PC-3 (cell line): ENCODE data around the gene AQP2. TPM values are rescaled to one million over a fixed set of nuclear protein-coding genes. Genes with fewer than 3 reads are reported as not detected.

Experiments used
- ATAC-seq: fragments of 200-7000 bp; cut with Tn5 transposase; 2 replicates; pipeline ENCODE4 v1.9.1; 2020; ENCODE audit warnings: mild to moderate bottlenecking, moderate library complexity
- BruUV-seq: library from RNA; stranded (reverse); fragments of 400-500 nt; replicated peaks from 2 replicates; lab custom pipeline; 2021; lab: Mats Ljungman, UMichigan
- CTCF ChIA-PET: fragments of 300-600 bp; sonication (Branson Sonifier 250); formaldehyde crosslinking; loops from one replicate; lab custom pipeline; 2022; ENCODE audit warnings: antibody characterized with exemption; lab: Charles Lee
- POLR2A ChIA-PET: fragments of 300-600 bp; sonication (Branson Sonifier 250); formaldehyde crosslinking; loops from one replicate; lab custom pipeline; 2022; ENCODE audit warnings: antibody characterized with exemption; ENCODE audit not compliant: unreplicated experiment; lab: Charles Lee
- DNase-seq: peaks from one replicate; pipeline ENCODE4 v3.0.0-alpha.2; 2015
- H2AFZ ChIP-seq: fragments of 300-600 bp; sonication (generic); 2 replicates; pipeline ENCODE4 v1.6.0; 2016; ENCODE audit warnings: antibody characterized with exemption, low read length
- H3F3A ChIP-seq: fragments of 300-600 bp; sonication (generic); one replicate; pipeline ENCODE4 v1.6.0; 2017; ENCODE audit warnings: antibody characterized with exemption, low read length, control low read depth, mild to moderate bottlenecking; ENCODE audit not compliant: unreplicated experiment
- H3K27ac ChIP-seq: fragments of 300-600 bp; sonication (generic); 2 replicates; pipeline ENCODE4 v1.5.1; 2016; ENCODE audit warnings: mild to moderate bottlenecking, low read length
- H3K27me3 ChIP-seq: fragments of 300-600 bp; sonication (generic); 2 replicates; pipeline ENCODE4 v1.6.1; 2016; ENCODE audit warnings: low read length, mixed read lengths
- H3K36me3 ChIP-seq: fragments of 300-600 bp; sonication (generic); 2 replicates; pipeline ENCODE4 v1.6.1; 2016; ENCODE audit warnings: low read depth, mixed run types, low read length, mixed read lengths
- H3K4me1 ChIP-seq: fragments of 300-600 bp; sonication (generic); 2 replicates; pipeline ENCODE4 v1.5.1; 2016; ENCODE audit warnings: low read length; ENCODE audit not compliant: insufficient read depth
- H3K4me2 ChIP-seq: fragments of 300-600 bp; sonication (generic); 2 replicates; pipeline ENCODE4 v1.6.0; 2016; ENCODE audit warnings: low read length
- H3K4me3 ChIP-seq: fragments of 300-600 bp; sonication (generic); 2 replicates; pipeline ENCODE4 v1.5.1; 2016; ENCODE audit warnings: mild to moderate bottlenecking, low read length, mixed read lengths
- H3K79me2 ChIP-seq: fragments of 300-600 bp; sonication (generic); 2 replicates; pipeline ENCODE4 v1.6.1; 2017; ENCODE audit warnings: low read length, mixed read lengths
- H3K9ac ChIP-seq: fragments of 300-600 bp; sonication (generic); 2 replicates; pipeline ENCODE4 v1.6.0; 2016; ENCODE audit warnings: mild to moderate bottlenecking, low read length
- H3K9me2 ChIP-seq: fragments of 300-600 bp; sonication (generic); replicated peaks from 2 replicates; pipeline ENCODE4 v1.6.1; 2016; ENCODE audit warnings: mixed run types, low read length, mixed read lengths
- H3K9me3 ChIP-seq: fragments of 300-600 bp; sonication (generic); 2 replicates; pipeline ENCODE4 v1.6.1; 2016; ENCODE audit warnings: low read length, mixed read lengths
- H4K20me1 ChIP-seq: fragments of 300-600 bp; sonication (generic); 2 replicates; pipeline ENCODE4 v1.6.1; 2016; ENCODE audit warnings: low read length, mixed read lengths
- EZH2 ChIP-seq: fragments of 300-600 bp; sonication (generic); IDR thresholded peaks from one replicate; pipeline ENCODE4 v1.6.1; 2017; ENCODE audit warnings: antibody characterized with exemption, mild to moderate bottlenecking, low read length; ENCODE audit not compliant: unreplicated experiment
- EZH2phosphoT487 ChIP-seq: fragments of 300-600 bp; sonication (generic); IDR thresholded peaks from 2 replicates; pipeline ENCODE4 v1.6.1; 2018; ENCODE audit warnings: mild to moderate bottlenecking, antibody characterized with exemption, low read length, borderline replicate concordance
- intact Hi-C: fragments of 100-400 bp; cut with micrococcal nuclease; formaldehyde crosslinking; loops from 2 replicates; pipeline ENCODE4 v1.9.0; 2023
- total RNA-seq: library from RNA; depleted of rRNA; stranded (reverse); fragments of >200 nt; gene quantifications from 2 replicates; pipeline ENCODE4 v1.2.3, GENCODE V29; 2014
- TF ChIP-seq, protein P1 (sequence below): fragments of 300-600 bp; sonication (generic); conservative IDR thresholded peaks from 2 replicates; pipeline ENCODE4 v1.5.1; 2017; ENCODE audit warnings: antibody characterized with exemption, low read depth, mild to moderate bottlenecking, low read length

Gene AQP2
- total RNA-seq, 1 experiment from 2014 or later: not detected

DNA sequence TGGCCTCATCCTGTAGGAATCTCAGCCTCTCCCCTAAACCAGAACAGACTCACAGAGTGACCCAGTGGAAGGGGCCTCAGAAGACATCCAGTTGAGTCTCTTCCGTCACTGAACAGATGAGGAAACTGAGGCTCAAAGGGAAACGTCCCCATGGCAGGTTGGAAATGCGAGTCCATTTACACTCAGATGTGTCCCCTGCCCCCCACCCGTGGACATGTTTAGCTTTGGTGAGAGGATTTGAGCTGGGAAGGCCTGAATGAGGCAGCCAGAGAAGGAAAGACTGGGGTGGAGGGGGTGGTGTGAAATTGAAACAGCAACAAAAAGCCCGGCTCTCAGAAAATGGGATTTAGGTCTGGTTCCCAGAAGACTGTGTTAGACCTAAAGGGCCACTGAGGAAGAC, 48.6 kb upstream of the AQP2 start:
- Histone ChIP-seq H3K36me3 (no peaks in the 10 kb centered on the region), H3K27me3 (no peaks in the 10 kb centered on the region), H3K9me2 (no peaks in the 10 kb centered on the region), H3K79me2 (no peaks in the 10 kb centered on the region), H2AFZ (no peak overlapping the region), H3K4me2 (no peak overlapping the region), H3F3A (no peaks in the 10 kb centered on the region), H3K4me1 (no peaks in the 10 kb centered on the region), H3K9me3 (no peaks in the 10 kb centered on the region), H3K4me3 (no peak overlapping the region), H4K20me1 (no peaks in the 10 kb centered on the region), H3K27ac (no peak overlapping the region), H3K9ac (no peak overlapping the region)
- CTCF ChIA-PET: no interaction called here
- no TSS peak for BruUV-seq
- DNase-seq (no peak), ATAC-seq (no peak)
- TF ChIP-seq EZH2phosphoT487: no peak
- TF ChIP-seq, protein P1, sequence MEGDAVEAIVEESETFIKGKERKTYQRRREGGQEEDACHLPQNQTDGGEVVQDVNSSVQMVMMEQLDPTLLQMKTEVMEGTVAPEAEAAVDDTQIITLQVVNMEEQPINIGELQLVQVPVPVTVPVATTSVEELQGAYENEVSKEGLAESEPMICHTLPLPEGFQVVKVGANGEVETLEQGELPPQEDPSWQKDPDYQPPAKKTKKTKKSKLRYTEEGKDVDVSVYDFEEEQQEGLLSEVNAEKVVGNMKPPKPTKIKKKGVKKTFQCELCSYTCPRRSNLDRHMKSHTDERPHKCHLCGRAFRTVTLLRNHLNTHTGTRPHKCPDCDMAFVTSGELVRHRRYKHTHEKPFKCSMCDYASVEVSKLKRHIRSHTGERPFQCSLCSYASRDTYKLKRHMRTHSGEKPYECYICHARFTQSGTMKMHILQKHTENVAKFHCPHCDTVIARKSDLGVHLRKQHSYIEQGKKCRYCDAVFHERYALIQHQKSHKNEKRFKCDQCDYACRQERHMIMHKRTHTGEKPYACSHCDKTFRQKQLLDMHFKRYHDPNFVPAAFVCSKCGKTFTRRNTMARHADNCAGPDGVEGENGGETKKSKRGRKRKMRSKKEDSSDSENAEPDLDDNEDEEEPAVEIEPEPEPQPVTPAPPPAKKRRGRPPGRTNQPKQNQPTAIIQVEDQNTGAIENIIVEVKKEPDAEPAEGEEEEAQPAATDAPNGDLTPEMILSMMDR: no peak
- no peak for TF ChIP-seq EZH2
- POLR2A ChIA-PET: no interaction called here
- intact Hi-C loops: no loop called here

DNA sequence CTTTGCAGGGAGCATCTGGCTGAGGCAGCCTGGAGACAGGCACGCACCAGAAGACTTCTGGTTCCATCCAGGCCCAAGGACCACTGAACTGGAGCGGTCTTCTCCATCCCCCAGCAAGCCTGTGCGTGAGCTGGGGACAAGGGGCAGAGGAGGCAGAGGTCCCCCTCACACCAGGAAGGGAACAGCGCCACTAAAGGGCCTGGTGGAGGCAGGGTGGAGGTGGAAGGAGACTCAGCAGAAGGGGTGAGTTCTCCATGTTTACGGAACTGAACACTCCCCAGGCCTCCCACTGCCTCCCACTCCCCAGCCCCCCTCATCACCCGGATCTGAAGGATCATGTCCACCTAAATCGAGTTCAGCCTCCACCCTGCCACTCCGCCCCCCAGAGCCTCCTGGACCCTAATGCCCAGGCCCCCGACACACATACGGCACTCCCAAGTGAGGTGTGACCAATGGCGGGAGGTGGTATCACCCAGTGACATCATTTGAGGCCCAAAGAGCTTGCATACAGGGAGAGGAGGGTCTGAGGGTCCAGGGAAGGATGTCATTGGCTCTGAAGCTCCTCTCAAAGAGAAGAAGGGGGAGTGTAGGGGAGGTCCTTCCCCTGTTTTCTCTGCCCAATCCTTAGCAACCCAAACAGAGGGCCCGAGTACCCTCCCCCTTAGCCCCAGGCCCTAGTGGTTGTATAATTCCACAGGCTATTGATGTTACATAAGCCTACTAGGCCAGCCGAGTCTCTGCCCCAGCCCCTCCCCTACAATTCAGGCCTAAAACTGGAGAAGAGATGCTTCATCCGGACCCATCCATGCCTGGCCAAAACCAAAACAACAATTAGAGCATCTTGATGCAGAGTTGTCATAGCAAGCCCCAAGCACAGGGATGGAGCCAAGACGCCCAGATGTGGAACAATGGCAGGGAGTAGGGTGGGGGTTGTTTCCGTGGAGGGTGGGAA, 47.9 kb upstream of the AQP2 start:
- H3K79me2 ChIP-seq: no peaks in the 10 kb centered on the region
- no peak overlapping the region for H3K27ac ChIP-seq
- no peak overlapping the region for H3K4me3 ChIP-seq
- H3F3A ChIP-seq: no peaks in the 10 kb centered on the region
- ChIA-PET CTCF (no interaction called here), POLR2A (no interaction called here)
- no peaks in the 10 kb centered on the region for H3K9me2 ChIP-seq
- H3K9me3 ChIP-seq: no peaks in the 10 kb centered on the region
- H3K4me2 ChIP-seq: no peak overlapping the region
- no peaks in the 10 kb centered on the region for H4K20me1 ChIP-seq
- no peaks in the 10 kb centered on the region for H3K27me3 ChIP-seq
- H3K36me3 ChIP-seq: no peaks in the 10 kb centered on the region
- DNase-seq: no peak
- ATAC-seq: no peak
- BruUV-seq: no TSS peak
- H3K9ac ChIP-seq: no peak overlapping the region
- intact Hi-C loops: no loop called here
- TF ChIP-seq, protein P1: no peak
- no peak for TF ChIP-seq EZH2phosphoT487
- no peak for TF ChIP-seq EZH2
- no peak overlapping the region for H2AFZ ChIP-seq
- no peaks in the 10 kb centered on the region for H3K4me1 ChIP-seq

DNA sequence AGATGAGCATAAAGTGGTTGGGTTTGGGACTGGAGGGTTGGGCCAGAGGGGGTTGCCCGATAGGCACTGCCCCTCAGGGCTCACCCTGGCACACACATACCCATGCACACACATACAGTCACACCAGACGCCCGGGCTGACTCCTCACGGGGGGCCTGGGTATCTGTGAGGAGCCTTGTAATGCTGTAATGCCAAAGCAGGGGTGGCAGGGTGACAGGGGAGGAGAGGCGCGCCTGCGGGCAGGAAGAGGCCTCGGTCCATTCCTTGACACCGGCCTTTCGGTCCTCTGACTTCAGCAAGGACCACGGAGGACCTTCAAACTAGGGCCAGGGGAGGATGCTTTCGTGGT, 47.2 kb upstream of the AQP2 start:
- Histone ChIP-seq H3K27ac (no peak overlapping the region), H3K9me2 (no peaks in the 10 kb centered on the region), H3K4me3 (no peak overlapping the region), H3K36me3 (no peaks in the 10 kb centered on the region), H3K79me2 (no peaks in the 10 kb centered on the region), H3K9me3 (no peaks in the 10 kb centered on the region), H3K9ac (no peak overlapping the region), H3K27me3 (no peaks in the 10 kb centered on the region), H3K4me1 (no peaks in the 10 kb centered on the region), H3F3A (no peaks in the 10 kb centered on the region), H4K20me1 (no peaks in the 10 kb centered on the region), H2AFZ (no peak overlapping the region), H3K4me2 (no peak overlapping the region)
- ChIA-PET CTCF (no interaction called here), POLR2A (no interaction called here)
- DNase-seq: no peak
- no peak for ATAC-seq
- TF ChIP-seq EZH2phosphoT487 (no peak), EZH2 (no peak)
- TF ChIP-seq, protein P1: no peak
- intact Hi-C loops: no loop called here
- BruUV-seq: no TSS peak
